GM21447 (cell line): ENCODE measurements around the gene PGA4.
"Not testable (repeated sequence)": the region's sequence is repeated elsewhere in the genome, so short reads cannot be mapped to it uniquely, and the experiment has no call there.

Experiments
- ATAC-seq: cut with Tn5 transposase; IDR thresholded peaks from one replicate; pipeline ENCODE4 v1.9.1; 2021; ENCODE audit not compliant: unreplicated experiment

PGA4 gene

GRCh38 chr11:61248071-61248470 is 25.9 kb downstream of the PGA4 start:
- ATAC-seq, result not testable (repeated sequence)

GRCh38 chr11:61249201-61249600 is 27.1 kb downstream of the PGA4 start:
- ATAC-seq, result not testable (repeated sequence)

- not testable (repeated sequence) for ATAC-seq
Measured at GRCh38 chr11:61250796-61251765, 28.9 kb downstream of the PGA4 start.

GRCh38 chr11:61252332-61252731 is 30.2 kb downstream of the PGA4 start:
- ATAC-seq, result not testable (repeated sequence)

DNA sequence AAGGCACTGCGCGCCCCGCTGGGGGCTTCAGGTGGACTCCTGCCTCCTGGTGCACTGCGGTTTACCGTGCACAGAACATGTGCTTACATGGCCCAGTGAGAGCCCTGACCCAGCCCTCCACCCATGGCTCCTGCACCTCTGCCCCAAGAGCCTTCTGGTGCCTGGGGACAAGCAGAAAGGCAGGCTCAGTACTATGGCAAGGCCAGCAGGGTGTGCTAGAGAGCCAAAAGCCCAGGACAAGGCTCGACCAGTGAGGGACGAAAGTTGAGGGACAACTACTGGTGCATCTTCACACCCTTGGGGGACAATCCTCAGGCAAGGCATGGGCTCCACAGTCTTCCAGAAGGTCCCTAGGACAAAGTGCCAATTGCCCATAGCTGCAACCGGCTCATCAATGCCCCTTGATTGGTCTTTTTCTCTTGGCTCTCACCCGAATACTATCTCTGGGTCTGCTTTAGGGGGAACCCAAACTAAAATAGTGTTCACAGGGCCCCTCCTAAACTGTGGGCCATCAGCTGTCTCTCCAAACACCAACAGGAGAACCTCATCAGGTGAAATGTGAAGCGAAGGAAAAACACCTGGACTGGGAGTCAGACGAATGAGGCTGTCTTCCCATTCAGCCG is 32.4 kb downstream of the PGA4 start:
- ATAC-seq, result peak; percentile 73

- ATAC-seq, result no peak
Measured at GRCh38 chr11:61256710-61257482, 34.7 kb downstream of the PGA4 start.

DNA sequence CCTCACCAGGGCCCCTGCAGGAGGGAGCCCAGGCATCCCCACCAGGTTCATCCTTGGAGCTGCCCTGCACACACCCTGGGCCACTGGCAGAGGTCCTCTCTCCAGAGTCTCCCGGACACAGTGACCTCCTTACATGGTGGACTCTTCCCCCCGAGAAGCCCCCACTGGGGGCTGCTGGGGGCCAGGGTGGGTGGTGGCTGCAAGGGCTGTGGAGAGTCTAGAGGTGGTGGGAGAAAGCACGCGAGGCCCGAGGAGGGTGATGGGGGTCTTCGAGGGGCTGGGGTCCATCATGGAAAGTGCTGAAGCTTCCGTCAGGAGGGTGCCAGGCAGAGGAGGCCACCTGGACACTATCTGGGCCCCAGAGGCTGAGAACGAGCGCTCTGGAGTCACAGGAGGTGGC is 36.4 kb downstream of the PGA4 start:
- ATAC-seq, result no peak

GRCh38 chr11:61259363-61259762 is 37.2 kb downstream of the PGA4 start:
- ATAC-seq, result no peak

- no peak for ATAC-seq
Measured at GRCh38 chr11:61264371-61264770, 42.2 kb downstream of the PGA4 start.

DNA sequence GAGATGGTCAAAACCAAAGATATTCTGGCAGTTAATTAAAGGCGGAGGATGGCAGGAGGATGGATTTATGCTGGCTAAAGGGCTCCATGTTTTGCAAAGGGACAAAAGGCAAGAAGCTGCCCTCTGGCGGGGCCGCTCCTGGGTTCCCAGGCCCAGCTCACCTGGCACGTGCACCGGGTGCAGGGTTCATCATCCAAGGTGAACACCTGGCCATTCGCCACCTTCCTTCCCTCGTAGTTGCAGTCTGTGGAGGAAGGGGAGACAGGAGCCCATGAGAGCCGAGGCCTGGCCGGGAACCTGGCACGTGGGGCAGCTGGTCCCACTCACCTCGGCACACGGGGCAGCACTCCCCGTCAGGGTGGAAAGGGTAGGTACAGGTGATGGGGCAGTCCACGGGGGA is 42.6 kb downstream of the PGA4 start:
- ATAC-seq, result no peak

DNA sequence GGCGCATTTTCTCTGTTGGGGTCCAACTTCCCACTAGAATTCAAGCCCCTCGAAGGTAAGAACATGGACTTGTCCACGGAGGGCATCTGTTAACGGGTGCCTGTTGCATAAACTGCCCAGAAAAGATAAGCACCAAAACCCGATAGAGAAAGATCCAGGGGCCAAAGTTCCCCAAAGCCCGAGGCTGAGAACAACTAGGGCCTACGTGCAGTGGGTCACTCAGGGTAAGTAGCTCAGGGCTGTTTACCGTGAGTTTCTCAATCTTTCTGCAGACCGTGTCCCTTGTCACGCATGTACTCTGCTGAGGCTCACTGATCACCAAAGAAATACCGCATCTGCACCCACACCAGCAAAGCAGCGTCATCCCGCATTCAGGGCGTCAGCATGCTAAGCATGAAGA is 43.2 kb downstream of the PGA4 start:
- ATAC-seq, result no peak

- no peak for ATAC-seq
Measured at GRCh38 chr11:61266602-61267001, 44.5 kb downstream of the PGA4 start.

DNA sequence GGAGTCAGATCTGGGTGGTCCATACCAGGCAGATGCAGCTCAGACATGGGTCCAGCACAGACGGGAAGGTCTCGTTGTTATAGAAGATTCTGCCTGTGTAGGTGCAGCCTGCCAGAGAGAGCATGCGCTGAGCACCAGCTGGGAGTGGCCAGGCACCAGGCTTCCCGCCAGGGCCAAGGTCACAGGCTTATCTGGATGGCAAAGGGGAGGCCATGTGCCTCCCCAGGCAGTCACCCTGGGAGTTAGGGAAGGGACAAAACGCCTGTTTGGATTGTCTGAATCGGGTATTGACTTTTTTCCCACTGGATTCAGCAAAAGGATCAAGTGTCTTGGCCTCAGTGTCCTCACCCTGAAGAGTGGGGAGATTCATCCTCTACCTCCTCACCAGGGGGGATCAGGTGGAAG is 45.3 kb downstream of the PGA4 start:
- ATAC-seq, result no peak

DNA sequence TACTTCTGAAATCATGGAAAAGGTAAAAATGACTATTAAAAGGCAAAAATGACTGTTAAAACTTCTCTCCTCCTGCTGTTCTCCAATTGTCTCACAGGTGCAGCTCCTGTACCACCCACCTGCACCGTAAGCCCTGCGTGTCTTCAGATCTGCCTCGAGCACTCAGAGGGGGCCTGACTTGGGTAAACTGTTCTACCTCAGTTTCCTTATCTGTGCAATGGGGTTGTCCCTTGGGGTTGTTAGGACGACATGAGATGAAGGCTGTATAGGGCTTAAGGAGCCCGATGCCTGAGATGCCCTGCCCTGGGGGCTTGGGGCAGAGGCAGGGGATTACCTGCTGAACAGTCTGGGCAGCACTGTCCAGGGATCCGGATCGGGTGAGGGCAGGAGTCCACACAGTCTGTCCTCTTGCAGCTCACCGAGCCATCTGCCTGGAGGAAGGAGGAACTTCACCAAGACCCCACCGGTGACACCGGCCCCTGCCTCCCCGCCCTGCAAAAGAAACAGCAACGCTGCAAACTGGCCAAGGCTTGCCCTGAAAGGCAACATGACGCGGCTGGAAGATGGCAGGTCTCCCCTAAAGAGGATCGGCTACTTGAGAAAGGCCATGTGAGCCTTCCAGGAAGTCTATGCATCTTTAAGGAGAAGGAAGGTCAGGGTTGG is 46.6 kb downstream of the PGA4 start:
- no peak for ATAC-seq

DNA sequence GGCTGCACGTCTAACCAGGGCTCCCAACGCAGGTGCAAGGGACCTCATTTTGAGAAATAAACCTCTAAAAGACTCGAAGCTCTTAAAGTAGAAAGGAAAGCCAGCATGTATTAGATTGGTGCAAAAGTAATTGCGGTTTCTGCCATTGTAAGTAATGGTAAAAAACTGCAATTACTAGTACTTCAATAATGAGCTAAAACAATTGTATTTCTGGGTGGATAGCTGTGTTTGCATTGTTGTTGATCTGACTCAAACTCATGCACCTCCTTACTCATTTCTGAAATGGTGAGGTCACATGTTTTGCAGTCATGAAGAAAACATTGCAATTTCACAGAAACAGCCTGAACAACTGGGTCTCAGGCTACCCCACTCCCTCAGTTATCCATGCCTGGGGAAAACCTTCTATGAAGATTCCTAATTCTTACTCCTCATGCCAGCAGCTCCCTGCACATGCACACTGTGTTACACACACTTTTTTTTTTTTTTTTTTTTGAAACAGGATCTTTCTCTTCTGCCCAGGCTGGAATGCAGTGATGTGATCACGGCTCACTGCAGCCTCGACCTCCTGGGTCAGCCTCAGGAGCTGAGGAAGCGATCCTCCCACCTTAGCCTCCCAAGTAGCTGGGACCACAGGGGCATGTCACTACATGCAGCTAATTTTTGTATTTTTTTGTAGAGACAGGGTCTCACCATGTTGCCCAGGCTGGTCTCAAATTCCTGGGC is 48.4 kb downstream of the PGA4 start:
- no peak for ATAC-seq

DNA sequence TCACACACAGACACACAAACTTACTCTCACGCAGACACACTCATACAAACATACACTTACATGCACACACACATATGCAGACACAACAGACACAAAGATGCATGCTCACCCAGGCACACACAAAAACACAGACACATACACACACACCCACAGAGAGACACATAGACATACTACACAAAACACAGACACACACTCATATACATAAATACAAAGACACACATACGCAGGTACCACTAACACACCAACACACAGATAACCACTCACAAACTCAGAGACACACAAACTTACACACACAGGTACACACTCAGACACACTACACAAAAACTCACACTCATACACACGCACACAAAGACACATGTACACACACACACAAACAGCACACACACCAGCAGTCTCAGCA is 50.6 kb downstream of the PGA4 start:
- ATAC-seq, result no peak

DNA sequence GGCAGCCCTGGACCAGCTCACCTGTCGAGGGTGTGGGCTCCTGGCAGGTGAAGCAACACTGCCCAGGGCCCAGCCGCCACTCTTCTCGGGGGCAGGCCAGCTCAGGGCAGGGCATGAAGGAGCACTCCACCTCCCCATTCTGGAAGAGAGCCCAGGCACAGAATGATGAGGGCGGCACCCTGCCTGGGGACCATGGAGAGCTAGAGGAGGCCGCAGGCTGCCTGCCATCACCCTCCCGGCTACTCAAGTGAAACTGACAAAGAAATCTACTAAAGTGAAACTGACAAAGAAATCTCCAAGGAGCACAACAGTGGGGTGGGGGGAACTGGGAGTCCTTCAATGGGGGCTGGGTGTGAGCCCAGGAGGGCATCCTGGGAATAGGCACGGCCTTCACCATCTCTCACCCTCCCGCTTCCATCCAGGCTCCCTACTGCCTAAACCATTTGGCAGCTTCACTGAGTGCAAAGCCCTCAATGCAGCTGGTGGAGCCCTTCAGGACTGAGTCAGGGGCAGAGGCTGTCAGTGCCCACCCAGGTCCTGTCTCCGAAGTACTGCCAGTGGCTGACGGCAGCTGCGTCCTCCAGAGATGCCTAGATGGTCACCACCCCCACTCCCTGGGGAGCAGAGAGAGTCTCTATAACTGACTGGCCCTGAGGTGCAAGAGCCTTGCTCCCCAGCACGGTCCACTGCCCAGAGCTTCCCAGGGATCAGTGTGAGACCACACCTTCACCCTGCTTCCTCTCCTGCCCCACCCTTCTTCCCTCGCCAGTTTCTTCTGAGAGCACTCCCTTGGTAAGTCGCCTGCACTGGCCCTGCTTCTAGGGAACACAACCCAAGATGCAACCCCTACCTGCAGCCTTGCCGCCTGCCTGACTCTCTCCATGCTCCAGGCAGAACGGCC is 51.3 kb downstream of the PGA4 start:
- ATAC-seq, result no peak

DNA sequence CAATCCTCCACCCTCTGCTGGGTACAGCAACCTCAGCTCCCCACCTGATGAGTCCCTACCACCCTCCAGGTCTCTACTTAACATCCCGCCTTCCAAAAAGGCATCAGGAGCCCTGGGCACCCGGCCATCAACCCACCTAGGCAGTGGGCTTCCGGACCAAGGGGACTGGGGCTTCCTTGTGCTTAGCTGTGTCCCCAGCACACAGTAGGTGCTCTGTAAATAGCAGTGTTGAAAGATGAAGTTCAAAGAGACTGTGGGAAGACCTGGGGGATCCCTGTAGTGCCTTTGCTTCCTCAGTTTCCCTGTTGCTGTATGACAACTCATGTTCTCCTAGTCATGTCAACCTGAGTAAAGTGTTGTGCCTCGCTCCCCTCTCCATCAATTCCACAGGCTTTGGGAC is 51.9 kb downstream of the PGA4 start:
- ATAC-seq, result no peak

DNA sequence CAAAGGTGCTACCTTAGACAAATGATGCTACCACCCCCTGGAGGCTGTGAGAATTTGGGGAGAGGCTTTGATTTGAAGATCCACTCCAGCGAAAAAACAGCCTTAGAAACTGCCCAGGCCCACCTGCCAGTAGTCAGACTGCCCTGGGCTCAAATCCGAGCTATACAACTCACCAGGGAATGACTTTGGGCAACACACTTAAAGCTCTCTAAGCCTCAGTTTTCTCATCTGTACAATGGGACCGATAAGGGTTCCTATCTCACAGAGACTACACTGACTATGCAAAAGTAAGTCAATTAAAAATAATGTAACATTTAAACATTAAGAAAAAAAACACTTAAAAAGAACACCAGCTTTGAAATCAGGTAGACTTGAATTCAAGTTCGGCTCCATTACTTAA is 53.0 kb downstream of the PGA4 start:
- ATAC-seq, result no peak
